Measurements from ENCODE around the gene MTMR4. TPM values are rescaled to one million over a fixed set of nuclear protein-coding genes. Genes with fewer than 3 reads are reported as not detected.

MTMR4 gene
- total RNA-seq, 1 donor from 2014 or later, result 112 TPM

GRCh38 chr17:58514770-58515157 is 326 bp upstream of the MTMR4 start:
- ChIA-PET POLR2A (interaction anchor here (0.5 to 9.0 kb wide), 15 partner anchors 10 to 665 kb away, joined by 3 to 214 read pairs (median 5); partner anchors contain the start of genes HSF5, MRPS23, SUPT4H1 and TSPOAP1), CTCF (interaction anchor here (0.9 to 1.8 kb wide), 5 partner anchors 27 to 490 kb away, joined by 3 to 6 read pairs (median 4); partner anchors contain the start of genes HSF5 and SUPT4H1)
- peaks cover 74% of the 10 kb centered on the region for H3K4me1 Mint-ChIP-seq
- TF ChIP-seq, protein P1, sequence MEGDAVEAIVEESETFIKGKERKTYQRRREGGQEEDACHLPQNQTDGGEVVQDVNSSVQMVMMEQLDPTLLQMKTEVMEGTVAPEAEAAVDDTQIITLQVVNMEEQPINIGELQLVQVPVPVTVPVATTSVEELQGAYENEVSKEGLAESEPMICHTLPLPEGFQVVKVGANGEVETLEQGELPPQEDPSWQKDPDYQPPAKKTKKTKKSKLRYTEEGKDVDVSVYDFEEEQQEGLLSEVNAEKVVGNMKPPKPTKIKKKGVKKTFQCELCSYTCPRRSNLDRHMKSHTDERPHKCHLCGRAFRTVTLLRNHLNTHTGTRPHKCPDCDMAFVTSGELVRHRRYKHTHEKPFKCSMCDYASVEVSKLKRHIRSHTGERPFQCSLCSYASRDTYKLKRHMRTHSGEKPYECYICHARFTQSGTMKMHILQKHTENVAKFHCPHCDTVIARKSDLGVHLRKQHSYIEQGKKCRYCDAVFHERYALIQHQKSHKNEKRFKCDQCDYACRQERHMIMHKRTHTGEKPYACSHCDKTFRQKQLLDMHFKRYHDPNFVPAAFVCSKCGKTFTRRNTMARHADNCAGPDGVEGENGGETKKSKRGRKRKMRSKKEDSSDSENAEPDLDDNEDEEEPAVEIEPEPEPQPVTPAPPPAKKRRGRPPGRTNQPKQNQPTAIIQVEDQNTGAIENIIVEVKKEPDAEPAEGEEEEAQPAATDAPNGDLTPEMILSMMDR (IDR thresholded peaks at IDR 0.05), result no peak
- no peaks in the 10 kb centered on the region for H3K9me3 Mint-ChIP-seq
- H3K36me3 Mint-ChIP-seq (ENCODE audit: low read depth), result peaks cover 44% of the 10 kb centered on the region
- peak overlapping the region; percentile 73 for H3K27ac Mint-ChIP-seq
- peak overlapping the region; percentile 82 for H3K4me3 Mint-ChIP-seq
- ATAC-seq (ENCODE audit: low read depth), result no peak
- no peak for DNase-seq
- no peaks in the 10 kb centered on the region for H3K27me3 Mint-ChIP-seq
- intact Hi-C loops (cut with micrococcal nuclease), result loop anchor here (1.0 to 10.0 kb wide), 6 partner anchors 162 to 1878 kb away; partner anchors contain the start of genes AKAP1, CLTC, MSI2 and SMG8

GRCh38 chr17:58513267-58513964 is 1.0 kb downstream of the MTMR4 start:
- Mint-ChIP-seq H3K27ac (peak overlapping the region; percentile 83), H3K36me3 (ENCODE audit: low read depth) (peaks cover 55% of the 10 kb centered on the region), H3K9me3 (no peaks in the 10 kb centered on the region), H3K4me3 (peak overlapping the region; percentile 93), H3K4me1 (peaks cover 68% of the 10 kb centered on the region), H3K27me3 (no peaks in the 10 kb centered on the region)
- DNase-seq (peak; percentile 33), ATAC-seq (ENCODE audit: low read depth) (no peak)
- POLR2A ChIA-PET, result interaction anchor here (0.5 to 9.0 kb wide), 11 partner anchors 8 to 1016 kb away, joined by 3 to 214 read pairs (median 6); partner anchors contain the start of genes HSF5, SUPT4H1 and TSPOAP1
- TF ChIP-seq, protein P1 (IDR thresholded peaks at IDR 0.05), result no peak
- CTCF ChIA-PET, result interaction anchor here (0.8 to 2.0 kb wide), 5 partner anchors 25 to 491 kb away, joined by 3 to 5 read pairs (median 4); partner anchors contain the start of genes HSF5 and SUPT4H1
- intact Hi-C loops (cut with micrococcal nuclease), result loop anchor here (1.0 to 10.0 kb wide), 4 partner anchors 8 to 1429 kb away; partner anchors contain the start of genes AKAP1, CLTC and MSI2

DNA sequence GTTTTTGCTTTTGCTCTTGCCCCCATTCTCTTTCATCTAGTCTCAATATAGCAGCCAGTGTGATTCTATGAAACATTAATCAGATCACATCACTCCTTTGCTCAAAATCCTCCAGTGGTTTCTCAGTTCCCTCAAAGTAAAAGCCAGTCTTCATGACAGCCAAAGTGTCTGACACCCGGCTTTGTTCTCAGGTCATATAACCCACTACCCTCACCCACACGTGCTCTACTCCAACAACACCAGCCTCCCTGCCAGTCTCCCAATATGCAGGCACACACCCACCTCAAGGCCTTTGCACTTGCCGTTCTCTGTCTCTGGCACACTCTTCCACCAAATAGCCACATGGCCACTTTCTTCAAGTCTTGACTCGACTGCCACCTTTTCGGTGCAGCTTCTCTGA is 4.4 kb downstream of the MTMR4 start:
- ChIA-PET POLR2A (no interaction called here), CTCF (no interaction called here)
- intact Hi-C loops (cut with micrococcal nuclease), result loop anchor here (10.0 kb wide), 3 partner anchors 1105 to 1425 kb away; partner anchors contain the start of genes AKAP1, CLTC and MSI2
- H3K27me3 Mint-ChIP-seq, result no peaks in the 10 kb centered on the region
- ATAC-seq (ENCODE audit: low read depth) (no peak), DNase-seq (no peak)
- TF ChIP-seq, protein P1 (IDR thresholded peaks at IDR 0.05), result no peak
- peaks cover 56% of the 10 kb centered on the region for H3K4me1 Mint-ChIP-seq
- H3K4me3 Mint-ChIP-seq, result no peak overlapping the region
- H3K36me3 Mint-ChIP-seq (ENCODE audit: low read depth), result peaks cover 79% of the 10 kb centered on the region
- H3K27ac Mint-ChIP-seq, result peak overlapping the region; percentile 27
- no peaks in the 10 kb centered on the region for H3K9me3 Mint-ChIP-seq

DNA sequence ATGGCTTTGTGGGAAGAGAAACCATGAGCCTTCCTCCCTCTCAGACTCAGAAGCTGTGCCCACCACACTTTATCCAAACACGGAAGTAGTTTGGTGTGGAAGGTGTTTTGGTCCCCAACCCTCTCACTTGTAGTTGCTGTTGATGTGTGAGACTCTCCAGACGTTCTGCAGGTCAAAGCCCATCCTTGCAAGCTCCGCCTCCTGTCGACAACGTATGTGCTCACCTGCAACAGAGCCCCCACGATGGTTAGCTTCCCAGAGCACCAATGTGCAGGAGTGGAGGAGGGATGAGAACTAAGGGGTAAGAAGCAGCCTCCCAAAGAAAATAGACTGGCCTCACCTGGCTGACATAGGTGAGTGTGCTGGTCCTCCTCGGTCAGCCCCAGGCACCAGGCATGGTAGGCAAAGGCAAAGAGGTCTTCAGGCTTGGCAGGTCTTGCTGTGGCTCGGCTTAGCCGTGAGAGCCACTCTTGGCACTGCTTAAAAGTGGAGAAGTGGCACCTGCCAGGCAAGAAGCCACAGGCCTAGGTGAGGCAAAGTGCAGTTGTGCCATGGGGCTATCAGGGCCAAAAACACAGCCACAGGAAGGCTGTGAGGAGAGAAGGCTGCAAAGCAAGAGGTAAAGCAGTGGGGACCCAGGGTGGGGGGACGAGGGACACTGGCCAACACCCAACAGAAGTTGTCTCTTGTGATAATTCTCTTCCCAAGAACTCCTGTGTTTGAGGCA is 5.9 kb downstream of the MTMR4 start:
- ChIA-PET POLR2A (interaction anchor here (1.0 kb wide), 1 partner anchor 10 kb away, joined by 3 read pairs; no protein-coding TSS in a partner anchor), CTCF (interaction anchor here (1.3 kb wide), 1 partner anchor 21 kb away, joined by 3 read pairs; the partner anchor contains the start of gene HSF5)
- no peak for DNase-seq
- H3K27ac Mint-ChIP-seq, result no peak overlapping the region
- no peaks in the 10 kb centered on the region for H3K9me3 Mint-ChIP-seq
- TF ChIP-seq, protein P1 (IDR thresholded peaks at IDR 0.05), result no peak
- intact Hi-C loops (cut with micrococcal nuclease), result no loop called here
- H3K4me3 Mint-ChIP-seq, result no peak overlapping the region
- H3K27me3 Mint-ChIP-seq, result no peaks in the 10 kb centered on the region
- peaks cover 62% of the 10 kb centered on the region for H3K4me1 Mint-ChIP-seq
- no peak for ATAC-seq (ENCODE audit: low read depth)
- peaks cover 91% of the 10 kb centered on the region for H3K36me3 Mint-ChIP-seq (ENCODE audit: low read depth)

Data from activated B cell treated with CpG ODN at 0.5 μM for 24 hours (primary cell).